SH-SY5Y (cell line): Measurements from ENCODE around the gene LARGE1.

Source experiments
- GATA2 ChIP-seq: IDR thresholded peaks from 2 replicates; pipeline ENCODE4 v1.6.1; 2011; ENCODE audit warnings: mild to moderate bottlenecking, low read depth, low read length
- GATA3 ChIP-seq: IDR thresholded peaks from 2 replicates; pipeline ENCODE4 v1.6.1; 2011; ENCODE audit warnings: low read depth, mild to moderate bottlenecking, low read length, moderate library complexity

GRCh38 chr22:33542722-33543121, 377.6 kb downstream of the LARGE1 start:
- TF ChIP-seq GATA3, result no peak
- no peak for TF ChIP-seq GATA2
